Uterus (tissue), 2 donors: ENCODE results near the gene CMTM5.
"Not testable (repeated sequence)": the region's sequence is repeated elsewhere in the genome, so short reads cannot be mapped to it uniquely, and the experiment has no call there.

Source experiments
- CTCF ChIP-seq, 4 experiments: fragments of 200-600 bp in 2 of 4; fragments of 450-650 bp in 2 of 4; sonication (generic) in 2 of 4; IDR thresholded peaks; one replicate each; pipeline ENCODE4 v1.5.1; 2016 to 2019; ENCODE audit warnings: antibody characterized with exemption in 4 of 4, mild to moderate bottlenecking in 2 of 4, moderate library complexity in 1 of 4
- POLR2A ChIP-seq, 2 donors: fragments of 450-650 bp; IDR thresholded peaks; one replicate each; pipeline ENCODE4 v1.6.1; 2016; ENCODE audit warnings: antibody characterized with exemption in 2 of 2, mild to moderate bottlenecking in 1 of 2, moderate library complexity in 1 of 2

- TF ChIP-seq POLR2A, CTCF (IDR thresholded peaks at IDR 0.05): not testable (repeated sequence)
These were observed 23.8 kb downstream of the CMTM5 start for GRCh38 chr14:23400496-23401149.
